HG03457 (cell line): Measurements from ENCODE around the gene SPTBN4.
"Not testable (repeated sequence)": the region's sequence is repeated elsewhere in the genome, so short reads cannot be mapped to it uniquely, and the experiment has no call there.

Source experiments
- ATAC-seq: cut with Tn5 transposase; IDR thresholded peaks from one replicate; pipeline ENCODE4 v1.9.1; 2021; ENCODE audit warnings: moderate number of reproducible peaks; ENCODE audit not compliant: unreplicated experiment

SPTBN4 gene

DNA sequence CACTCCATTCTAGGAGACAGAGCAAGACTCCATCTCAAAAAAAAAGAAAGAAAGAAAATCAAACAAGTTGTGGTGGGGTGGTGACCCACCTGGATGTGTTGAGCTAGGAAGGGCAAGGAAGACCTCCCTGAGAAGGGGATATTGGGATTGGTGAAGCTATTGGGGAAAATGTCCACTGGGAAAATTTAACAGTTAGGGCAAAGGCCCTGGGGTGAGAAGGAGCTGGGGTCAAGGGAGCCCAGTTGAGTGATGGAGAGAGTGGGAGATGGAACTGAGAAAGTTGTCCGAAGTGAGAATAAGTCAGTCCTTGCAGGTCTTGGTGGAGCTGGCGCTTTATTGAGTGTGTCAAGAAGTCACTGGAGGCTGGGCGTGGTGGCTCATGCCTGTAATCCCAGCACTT is 28.5 kb upstream of the SPTBN4 start:
- no peak for ATAC-seq

DNA sequence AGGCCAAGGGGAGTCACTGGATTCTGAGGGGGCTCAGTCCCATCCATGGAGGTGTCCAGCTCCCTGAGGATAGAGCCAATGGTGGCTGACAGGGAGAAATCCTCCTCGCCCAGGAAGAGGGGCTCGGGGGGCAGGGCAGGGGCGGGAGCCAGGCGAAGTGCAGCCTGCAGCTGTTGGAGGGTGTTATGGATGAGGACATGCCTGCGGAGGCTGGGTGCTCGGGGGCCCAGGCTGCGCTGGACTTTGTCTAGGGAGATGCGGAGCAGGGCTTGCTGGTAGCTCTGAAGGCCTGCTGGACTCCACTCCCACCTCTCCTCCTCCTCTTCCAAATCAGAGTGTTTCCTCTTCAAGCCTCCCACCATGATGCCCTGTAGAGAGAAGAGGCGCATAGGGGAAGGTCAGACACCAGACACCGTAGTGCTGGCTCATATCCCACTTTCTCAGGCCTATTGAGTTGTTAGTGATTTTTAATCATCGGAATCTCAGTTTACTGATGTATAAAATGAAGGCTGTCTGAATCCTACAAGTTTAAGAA is 25.0 kb upstream of the SPTBN4 start:
- ATAC-seq, result no peak

DNA sequence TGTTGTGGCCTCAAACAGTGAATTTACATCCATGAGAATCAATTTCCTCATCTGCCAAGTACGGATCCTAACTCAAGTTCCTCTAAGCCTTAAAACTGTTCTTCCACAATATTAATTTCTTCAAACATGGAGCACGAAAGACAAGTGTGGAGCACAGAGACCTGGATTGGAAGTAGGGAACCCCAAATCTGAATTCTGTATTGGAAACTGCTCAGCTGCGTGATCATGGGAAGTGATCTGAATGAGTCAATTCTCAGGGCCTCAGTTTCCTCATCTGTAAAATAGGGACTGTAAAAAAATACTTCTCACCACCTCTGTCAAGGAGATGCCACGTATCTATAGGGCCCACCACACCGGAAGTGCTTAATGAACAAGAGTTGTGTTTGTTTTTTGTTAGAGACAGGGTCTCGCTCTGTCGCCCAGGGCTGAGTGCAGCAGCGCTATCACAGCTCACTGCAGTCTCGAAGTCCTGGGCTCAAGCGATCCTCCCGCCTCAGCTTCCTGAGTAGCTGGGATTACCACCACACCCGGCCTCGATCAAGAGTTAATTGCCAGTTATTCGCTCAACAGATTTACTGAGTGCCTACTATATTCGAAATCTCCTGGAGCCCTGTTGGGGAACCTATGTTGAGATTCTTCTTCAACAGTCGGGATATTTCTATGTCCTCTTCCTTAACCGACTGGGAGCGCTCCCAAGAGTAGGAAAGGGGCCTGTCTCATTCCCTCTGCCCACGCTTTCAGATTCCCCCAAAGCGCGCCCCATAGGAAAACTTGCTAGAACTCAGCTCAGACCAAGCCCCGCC is 24.3 kb upstream of the SPTBN4 start:
- ATAC-seq, result no peak

DNA sequence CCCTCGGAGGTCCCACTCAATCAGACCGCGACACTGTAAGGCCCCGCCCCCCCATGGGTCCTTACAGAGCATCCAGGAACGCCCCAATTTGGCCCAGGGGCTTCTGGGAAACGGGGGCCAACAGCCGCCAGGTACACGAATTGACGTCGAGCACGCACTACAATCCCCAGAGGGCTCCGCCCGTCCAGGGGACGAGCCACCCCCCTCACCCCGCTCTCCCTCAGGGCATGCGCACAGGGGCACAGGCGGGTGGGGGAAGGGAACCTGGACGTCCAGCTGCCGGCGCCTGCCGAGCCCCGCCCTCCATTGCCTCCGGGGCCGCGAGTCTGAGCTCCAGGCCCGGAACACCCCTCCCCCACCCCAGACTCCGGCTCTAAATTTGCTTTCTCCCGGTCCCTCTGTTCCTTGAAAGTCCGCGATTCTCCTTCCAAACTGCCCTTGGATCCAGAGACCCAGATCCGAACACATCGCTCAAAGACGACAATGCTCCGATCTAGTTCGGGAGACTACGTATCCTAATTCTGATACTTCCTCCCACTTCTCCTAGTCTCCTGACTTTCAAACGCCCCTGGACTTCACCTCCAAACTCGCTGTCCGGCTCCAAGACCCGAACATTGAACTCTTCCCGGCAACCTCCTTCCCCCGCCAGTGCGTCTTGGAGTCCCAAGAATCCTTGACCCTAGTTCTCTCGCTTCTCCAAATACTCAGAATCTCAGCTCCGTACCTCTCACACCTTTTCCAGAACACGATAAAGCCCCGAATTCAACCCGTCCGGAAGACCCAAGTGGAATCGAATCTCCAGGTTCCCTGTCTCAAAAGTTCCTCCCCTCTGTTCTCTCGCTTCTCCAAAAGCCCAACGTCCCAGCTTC is 23.4 kb upstream of the SPTBN4 start:
- ATAC-seq, result peak; percentile 57

DNA sequence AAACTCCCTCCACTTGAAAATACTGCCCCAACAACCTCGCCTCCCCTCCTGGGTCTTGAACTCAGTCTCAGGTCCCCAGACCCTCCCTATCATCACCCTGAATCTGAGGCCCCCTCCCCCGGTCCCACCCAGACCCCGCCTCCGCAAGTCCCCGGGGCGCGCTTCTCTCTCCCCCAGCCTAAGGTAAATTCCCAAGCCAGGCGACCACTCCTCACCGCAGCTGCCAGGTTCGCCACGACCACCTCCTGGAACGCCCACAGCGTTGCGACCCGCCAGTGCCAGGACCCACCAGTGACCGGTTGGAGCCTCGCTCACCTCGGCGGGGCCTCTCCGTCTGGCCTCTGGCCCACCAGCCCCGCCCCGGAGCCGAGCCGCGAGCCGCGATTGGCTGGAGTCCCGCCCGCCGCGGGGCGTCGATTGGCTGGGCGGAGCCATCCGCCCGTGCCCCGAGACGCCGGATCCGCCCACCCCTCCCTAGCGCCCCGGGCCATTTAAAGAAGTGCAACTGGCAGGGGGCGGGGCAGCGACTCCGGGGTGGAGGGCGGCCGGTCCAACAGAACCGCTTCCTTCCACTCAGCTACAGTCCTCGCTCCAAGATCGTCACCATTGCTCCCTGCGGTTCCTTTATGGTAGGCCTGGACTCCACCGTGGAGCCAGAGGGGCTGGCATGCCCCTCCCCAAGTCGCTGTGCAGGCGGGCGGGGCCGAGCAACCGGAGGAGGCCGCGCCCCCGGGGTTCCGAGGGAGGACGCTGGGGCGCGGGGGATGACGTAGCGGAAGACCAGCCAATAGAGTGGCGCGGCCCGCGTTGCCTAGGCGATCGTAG is 22.6 kb upstream of the SPTBN4 start, which contains the start of gene SERTAD3:
SERTAD3 (minus strand) TSS at position 336 of the 825 bp plus-strand sequence. CDS start 2,255 bp downstream, outside the sequence.
- ATAC-seq, result peak; percentile 48

DNA sequence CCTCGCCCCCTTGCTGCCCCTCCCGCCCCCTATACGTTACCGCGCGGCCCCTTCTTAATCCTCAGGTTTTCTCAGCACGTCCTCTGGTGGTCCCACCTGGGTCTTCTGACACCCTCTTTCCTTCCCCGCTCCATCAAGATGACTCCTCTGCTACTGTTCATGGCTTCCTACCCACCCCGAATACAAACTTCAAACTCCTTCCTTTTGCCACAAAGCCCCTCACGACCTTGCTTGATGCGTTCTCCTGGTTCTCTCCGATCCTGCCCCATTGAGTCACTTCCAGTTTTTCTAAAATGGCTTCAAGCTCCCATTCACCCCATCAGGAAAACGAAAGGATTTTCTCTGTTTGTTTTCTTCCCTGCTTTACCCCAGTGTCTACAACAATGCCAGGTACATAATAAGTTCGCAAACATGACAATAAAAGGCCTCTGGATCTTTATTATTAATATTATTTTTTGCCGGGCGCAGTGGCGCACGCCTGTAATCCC is 21.9 kb upstream of the SPTBN4 start:
- ATAC-seq, result no peak

DNA sequence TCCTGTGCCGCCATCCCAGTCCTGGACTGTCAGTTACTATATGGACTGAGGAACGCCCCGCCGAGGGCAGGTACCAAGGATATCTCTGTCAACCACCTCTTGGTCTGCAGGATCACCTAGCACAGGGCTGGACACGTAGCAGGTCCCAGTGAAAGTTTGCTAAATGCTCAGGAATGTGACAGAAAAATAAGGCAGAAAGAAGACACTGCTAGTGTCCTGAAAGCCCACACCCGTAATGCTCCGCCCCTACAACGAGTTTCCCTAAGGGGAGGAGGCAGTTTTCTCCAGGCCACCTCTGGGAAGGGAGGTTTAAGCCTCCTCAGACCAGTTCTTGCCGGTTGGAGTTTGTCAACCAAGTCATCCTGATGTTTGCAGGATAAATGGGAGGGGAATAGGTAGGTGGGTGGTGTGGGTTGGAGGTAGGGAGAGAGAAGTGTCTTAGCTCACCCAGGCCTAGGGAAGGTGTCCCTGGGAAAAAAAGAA is 21.0 kb upstream of the SPTBN4 start:
- ATAC-seq, result no peak

DNA sequence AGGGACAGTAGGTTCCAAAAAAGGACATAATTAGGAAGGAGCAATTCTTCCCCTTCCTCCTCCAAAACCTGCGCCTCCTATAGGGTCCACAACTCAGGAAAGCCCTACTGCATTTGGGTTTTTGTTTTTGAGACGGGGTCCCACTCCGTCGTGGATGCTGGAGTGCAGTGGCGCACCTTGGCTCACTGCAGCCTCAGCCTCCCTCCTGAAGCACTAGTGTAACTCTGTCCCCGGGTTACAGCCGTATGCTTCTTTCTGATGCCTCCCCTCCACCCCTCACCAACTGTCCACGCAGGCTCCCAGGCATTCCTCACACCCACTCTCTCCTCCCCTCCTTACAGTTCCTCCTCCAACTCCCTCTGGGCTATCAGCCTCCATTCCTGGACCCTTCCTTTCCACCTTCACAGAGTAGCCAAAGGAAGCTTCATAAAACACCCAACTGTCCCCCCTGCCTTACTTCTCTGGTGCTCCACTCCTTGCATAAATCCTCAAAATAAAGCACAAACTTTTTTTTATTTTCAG is 20.5 kb upstream of the SPTBN4 start:
- no peak for ATAC-seq

DNA sequence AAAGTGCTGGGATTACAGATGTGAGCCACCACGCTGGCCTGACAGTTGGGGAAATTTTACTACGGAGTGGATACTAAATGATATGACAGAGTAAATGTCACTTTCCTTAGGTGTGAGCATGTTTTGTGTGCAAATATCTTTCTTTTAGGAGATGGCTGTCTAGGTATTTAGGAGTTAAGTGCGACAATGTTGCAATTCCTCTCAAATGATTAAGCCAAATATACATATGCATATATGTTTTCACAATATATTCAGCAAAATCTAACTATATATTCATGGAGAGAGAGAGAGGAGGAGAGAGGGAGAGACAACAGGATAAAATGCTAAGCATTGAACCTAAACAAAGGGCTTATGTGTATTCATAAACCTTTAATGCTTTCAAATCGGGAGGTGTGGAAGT is 17.3 kb upstream of the SPTBN4 start:
- no peak for ATAC-seq

DNA sequence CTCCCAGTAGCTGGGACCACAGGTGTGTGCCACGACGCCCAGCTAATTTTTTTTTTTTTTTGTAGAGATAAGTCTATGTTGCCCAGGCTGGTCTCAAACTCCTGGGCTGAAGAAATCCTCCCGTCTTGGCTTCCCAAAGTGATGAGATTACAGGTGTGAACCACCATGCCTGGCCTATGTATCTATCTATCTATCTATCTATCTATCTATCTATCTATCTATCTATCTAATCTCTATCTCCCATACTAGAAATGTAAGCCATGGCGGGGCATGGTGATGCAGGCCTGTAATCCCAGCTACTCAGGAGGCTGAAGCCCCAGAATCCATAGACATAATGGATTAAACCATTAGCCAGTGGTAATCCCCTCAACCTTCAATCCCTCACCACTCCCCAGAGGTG is 16.1 kb upstream of the SPTBN4 start:
- no peak for ATAC-seq

DNA sequence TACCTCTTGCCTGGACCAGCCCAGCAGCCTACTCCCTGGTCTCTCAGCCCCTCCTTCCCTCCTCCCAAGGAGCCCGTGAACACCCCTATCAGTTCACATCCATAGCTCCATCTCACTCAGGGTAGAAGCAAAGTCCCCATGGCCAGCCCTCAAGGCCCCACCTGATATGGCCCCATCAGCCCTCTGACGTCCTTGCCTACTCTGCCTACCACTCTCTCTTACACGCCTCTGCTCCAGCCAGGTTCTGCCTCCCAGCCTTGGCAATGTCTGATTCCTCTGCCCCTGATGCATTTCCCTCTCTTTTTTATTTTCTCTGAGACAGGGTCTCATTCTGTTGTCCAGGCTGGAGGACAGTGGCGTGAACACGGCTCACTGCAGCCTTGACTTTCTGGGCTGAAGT is 14.8 kb upstream of the SPTBN4 start:
- no peak for ATAC-seq

DNA sequence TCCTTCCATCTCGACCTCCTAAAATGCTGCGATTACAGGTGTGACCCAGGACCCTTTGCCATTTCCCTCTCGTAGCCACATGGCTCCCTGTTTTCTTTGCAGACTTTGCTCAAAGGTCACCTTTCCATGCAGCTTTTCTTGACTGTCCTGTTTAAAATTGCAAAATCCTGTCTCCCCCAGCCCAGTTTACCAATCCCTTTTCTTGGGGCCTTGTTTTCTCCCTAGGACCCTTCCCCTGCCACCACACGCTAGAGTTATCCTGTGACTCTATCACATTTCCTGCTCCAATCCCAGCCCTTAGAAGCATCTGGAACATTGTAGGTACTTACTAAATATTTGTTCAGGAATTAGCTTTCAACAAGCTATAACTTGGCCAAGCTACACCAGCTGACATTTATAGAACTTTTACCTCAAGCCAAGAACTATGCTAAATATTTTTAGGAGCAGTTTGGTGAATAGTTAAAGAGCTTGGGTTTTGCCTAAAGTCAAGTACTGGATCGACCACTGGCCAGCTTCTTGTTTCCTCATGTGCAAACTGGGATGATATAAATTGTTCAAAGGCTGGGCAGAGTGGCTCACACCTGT is 13.6 kb upstream of the SPTBN4 start:
- ATAC-seq, result no peak

DNA sequence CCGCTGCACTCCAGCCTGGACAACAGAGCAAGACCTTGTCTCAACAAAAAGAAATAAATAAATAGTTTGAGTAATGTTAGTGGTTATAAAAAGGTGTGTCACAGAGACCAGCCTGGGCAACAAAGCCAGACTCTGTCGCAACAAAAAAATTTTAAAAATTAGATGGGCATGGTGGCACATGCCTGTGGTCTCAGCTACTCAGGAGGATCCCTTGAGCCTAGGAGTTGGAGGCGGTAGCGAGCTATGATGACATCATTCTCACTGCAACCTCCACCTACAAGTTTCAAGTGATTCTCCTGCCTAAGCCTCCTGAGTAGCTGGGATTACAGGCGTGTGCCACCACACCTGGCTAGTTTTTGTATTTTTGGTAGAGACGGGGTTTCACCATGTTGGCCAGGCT is 12.9 kb upstream of the SPTBN4 start:
- ATAC-seq, result not testable (repeated sequence)

DNA sequence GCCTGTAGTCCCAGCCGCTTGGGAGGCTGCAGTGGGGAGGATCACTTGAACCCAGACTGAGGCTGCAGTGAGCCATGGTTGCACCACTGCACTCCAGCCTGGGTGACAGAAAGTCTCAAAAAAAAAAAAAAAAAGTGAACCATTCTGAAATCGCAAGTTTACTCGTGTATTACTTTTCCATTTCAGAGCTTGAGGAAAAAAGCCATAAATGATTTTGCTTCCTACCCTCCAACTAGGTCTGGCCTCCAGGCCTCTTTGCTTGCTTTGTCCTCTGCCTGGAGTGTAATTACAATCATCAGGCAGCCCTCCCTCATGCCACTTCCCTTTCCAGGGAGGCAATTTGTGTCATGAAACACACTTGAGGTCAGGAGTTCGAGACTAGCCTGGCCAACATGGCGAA is 9.8 kb upstream of the SPTBN4 start:
- ATAC-seq, result no peak

DNA sequence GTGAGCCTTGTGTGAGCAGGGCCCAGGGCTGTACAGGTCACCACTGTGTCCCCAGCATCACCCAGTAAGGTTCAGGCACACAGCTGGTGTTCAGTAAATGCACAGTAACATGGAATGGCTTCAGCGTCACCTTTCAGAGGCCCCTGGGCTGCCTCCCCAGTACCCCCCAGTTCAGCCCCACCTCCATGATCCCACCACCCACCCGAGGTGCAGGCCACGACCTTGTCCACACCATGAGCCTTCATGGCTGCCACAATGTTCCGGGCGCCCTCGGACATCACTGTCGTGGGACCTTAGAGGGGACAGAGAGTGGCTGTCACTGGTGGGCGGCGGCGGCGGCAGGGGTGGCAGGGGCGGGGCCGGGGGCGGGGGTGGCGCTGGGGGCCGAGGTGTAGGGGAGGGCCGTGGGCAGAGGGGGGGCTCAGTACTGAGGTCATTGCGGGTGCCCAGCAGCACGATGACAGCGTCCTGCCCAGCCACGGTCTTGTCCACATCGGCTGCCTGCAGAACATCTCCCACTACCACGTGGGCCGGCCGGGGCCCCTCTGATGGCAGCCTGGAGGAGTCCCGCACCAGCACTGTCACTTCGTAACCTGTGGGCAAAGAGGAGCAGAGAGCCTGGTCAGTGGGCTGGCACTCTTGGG is 8.7 kb upstream of the SPTBN4 start:
- no peak for ATAC-seq

DNA sequence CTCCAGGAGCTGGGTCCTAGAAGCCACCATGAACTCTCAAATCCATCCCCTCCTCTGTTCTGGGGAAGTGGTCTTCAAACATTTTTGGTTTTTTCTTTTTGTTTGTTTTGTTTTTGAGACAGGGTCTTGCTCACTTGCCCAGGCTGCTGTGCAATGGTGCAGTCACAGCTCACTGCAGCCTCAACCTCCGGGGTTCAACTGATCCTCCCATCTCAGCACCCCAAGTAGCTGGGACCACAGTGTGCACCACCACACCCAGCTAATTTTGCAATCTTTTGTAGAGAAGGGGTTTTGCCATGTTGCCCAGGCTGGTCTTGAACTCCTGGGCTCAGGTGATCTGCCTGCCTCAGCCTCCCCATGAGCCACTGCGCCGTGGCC is 8.2 kb upstream of the SPTBN4 start:
- no peak for ATAC-seq

DNA sequence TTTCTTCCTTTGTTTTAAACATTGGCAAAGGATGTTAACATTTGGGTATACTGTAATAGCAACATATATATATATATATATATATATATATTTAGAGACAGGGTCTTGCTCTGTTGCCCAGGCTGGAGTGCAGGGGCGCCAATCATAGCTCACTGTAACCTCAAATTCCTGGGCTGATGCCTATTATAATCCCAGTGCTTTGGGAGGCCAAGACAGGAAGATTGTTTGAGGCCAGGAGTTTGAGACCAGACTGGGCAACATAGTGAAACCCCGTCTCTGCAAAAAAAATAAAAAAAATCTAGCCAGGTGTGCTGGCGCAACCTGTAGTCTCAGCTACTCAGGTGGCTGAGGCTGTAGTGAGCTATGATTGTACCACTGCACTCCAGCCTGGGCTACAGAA is 6.6 kb upstream of the SPTBN4 start:
- ATAC-seq, result no peak

DNA sequence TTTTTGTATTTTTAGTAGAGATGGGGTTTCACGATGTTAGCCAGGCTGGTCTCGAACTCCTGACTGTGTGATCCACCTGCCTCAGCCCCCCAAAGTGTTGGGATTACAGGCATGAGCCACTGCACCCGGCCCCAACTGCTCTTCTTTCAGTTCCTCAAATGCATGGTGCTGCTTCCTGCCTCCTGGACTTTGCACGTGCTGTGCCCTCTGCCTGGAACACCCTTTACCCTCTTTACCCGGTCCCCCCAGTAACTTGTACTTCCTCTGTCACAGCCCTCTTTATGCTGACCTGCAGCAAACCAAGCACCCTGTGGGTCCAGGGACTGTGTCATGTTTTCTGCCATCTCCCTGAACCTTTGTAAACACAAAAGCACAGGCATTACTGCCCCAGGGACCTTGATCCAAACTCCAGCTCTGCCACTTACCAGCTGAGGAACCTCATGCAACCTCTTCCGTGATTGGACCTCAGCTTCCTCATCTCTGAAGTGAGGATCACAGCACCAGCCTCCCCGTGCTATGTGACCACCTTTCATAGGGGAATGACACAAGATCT is 5.1 kb upstream of the SPTBN4 start:
- ATAC-seq, result no peak

DNA sequence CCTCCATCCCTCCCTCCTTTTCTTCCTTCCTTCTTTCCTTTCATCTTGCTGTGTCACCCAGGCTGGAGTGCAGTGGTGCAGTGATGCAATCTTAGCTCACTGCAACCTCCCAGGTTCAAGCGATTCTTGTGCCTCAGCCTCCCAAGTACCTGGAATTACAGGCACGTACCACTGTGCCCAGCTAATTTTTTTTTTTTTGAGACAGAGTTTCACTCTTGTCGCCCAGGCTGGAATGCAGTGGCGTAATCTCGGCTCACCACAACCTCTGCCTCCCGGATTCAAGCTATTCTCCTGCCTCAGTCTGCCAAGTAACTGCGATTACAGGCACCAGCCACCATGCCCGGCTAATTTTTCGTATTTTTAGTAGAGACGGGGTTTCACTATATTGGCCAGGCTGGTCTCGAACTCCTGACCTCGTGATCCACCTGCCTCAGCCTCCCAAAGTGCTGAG is 3.2 kb upstream of the SPTBN4 start:
- ATAC-seq, result not testable (repeated sequence)
